ENCODE data around the gene SLC7A7. TPM values are rescaled to one million over a fixed set of nuclear protein-coding genes. Genes with fewer than 3 reads are reported as not detected.

The SLC7A7 gene
- total and polyA plus RNA-seq, 4 donors, result 2.8 to 14.3 (median 8.8) TPM

- no peak for DNase-seq (ENCODE audit: low spot score)
- H3K4me1 ChIP-seq (ENCODE audit: control insufficient read depth in 4 of 4, insufficient read depth in 4 of 4, low read length in 3 of 4), result peaks cover 0 to 18% (median 3%) of the 10 kb centered on the region in 4 donors
- WGBS, result 55% methylated on average over 25 of the region's 25 CpGs
Observed at GRCh38 chr14:22837750-22838538, 22.7 kb upstream of the SLC7A7 start.

More at GRCh38 chr14:22837750-22838538, 22.7 kb upstream of the SLC7A7 start:
- Histone ChIP-seq H3K9ac (ENCODE audit: low read depth in 1 of 2, low read length in 2 of 2) (peak overlapping the region; percentile 0 to 21), H3K36me3 (ENCODE audit: control insufficient read depth in 4 of 4, insufficient read depth in 3 of 4, low read depth in 1 of 4, low read length in 3 of 4) (peaks cover 3 to 11% (median 5%) of the 10 kb centered on the region in 4 donors), H3K9me3 (ENCODE audit: control insufficient read depth in 4 of 4, low read length in 3 of 4) (no peaks in the 10 kb centered on the region), H3K27ac (ENCODE audit: low read depth in 1 of 2, low read length in 2 of 2) (peak overlapping the region; percentile 72 to 73), H3K4me3 (ENCODE audit: low read depth in 1 of 3, low read length in 3 of 3) (peak overlapping the region in 2 of 3 donors; percentile 68 to 73), H3K27me3 (ENCODE audit: control insufficient read depth in 4 of 4, insufficient read depth in 4 of 4, low read length in 3 of 4) (no peaks in the 10 kb centered on the region)
- TF ChIP-seq EGR1 (IDR thresholded peaks at IDR 0.05; ENCODE audit: low read depth in 2 of 2) (no peak), ATF3 (IDR thresholded peaks at IDR 0.05) (no peak), RXRA (IDR thresholded peaks at IDR 0.05) (no peak), HNF4G (IDR thresholded peaks at IDR 0.05) (no peak), NR2F2 (IDR thresholded peaks at IDR 0.05) (no peak), RAD21 (IDR thresholded peaks at IDR 0.05) (no peak), FOXA2 (IDR thresholded peaks at IDR 0.05) (no peak), HNF4A (conservative IDR thresholded peaks at IDR 0.05) (no peak), TAF1 (conservative IDR thresholded peaks at IDR 0.05) (no peak), REST (IDR thresholded peaks at IDR 0.05) (no peak), JUND (IDR thresholded peaks at IDR 0.05) (no peak), ZBTB33 (IDR thresholded peaks at IDR 0.05) (no peak), SP1 (IDR thresholded peaks at IDR 0.05) (no peak), MAX (IDR thresholded peaks at IDR 0.05) (no peak), FOXA1 (IDR thresholded peaks at IDR 0.05) (no peak)
- TF ChIP-seq, protein P1, sequence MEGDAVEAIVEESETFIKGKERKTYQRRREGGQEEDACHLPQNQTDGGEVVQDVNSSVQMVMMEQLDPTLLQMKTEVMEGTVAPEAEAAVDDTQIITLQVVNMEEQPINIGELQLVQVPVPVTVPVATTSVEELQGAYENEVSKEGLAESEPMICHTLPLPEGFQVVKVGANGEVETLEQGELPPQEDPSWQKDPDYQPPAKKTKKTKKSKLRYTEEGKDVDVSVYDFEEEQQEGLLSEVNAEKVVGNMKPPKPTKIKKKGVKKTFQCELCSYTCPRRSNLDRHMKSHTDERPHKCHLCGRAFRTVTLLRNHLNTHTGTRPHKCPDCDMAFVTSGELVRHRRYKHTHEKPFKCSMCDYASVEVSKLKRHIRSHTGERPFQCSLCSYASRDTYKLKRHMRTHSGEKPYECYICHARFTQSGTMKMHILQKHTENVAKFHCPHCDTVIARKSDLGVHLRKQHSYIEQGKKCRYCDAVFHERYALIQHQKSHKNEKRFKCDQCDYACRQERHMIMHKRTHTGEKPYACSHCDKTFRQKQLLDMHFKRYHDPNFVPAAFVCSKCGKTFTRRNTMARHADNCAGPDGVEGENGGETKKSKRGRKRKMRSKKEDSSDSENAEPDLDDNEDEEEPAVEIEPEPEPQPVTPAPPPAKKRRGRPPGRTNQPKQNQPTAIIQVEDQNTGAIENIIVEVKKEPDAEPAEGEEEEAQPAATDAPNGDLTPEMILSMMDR (IDR thresholded peaks at IDR 0.05; ENCODE audit: low read depth, low read length, missing input control), result no peak

All from liver (tissue), 9 donors.